ENCODE data around the gene VAT1L.
A peak's percentile ranks its signal among the peaks of the same experiment; 100 is the strongest.

- TF ChIP-seq CTCF (IDR thresholded peaks at IDR 0.05; ENCODE audit: low read depth, low read length, poor library complexity, severe bottlenecking) (peak; percentile 41), EZH2phosphoT487 (IDR thresholded peaks at IDR 0.05; ENCODE audit: borderline replicate concordance, low read length) (no peak)
These were observed 163.4 kb downstream of the VAT1L start for GRCh38 chr16:77951788-77952187.
